ENCODE results near the gene POC1A.
"Not testable (repeated sequence)": the region's sequence is repeated elsewhere in the genome, so short reads cannot be mapped to it uniquely, and the experiment has no call there.

Gene POC1A

GRCh38 chr3:52182691-52183090, 28.5 kb upstream of the POC1A start:
- Histone ChIP-seq H3K36me3 (ENCODE audit: control insufficient read depth, insufficient read depth, low read length) (no peaks in the 10 kb centered on the region), H3K4me3 (ENCODE audit: low read depth, low read length) (no peak overlapping the region), H3K9me3 (ENCODE audit: control insufficient read depth, insufficient read depth, low read length) (no peaks in the 10 kb centered on the region), H3K9ac (ENCODE audit: low read depth, low read length) (no peak overlapping the region), H3K27me3 (ENCODE audit: control insufficient read depth, insufficient read depth, low read length) (no peaks in the 10 kb centered on the region), H3K4me1 (ENCODE audit: control insufficient read depth, insufficient read depth, low read length) (no peaks in the 10 kb centered on the region), H3K27ac (ENCODE audit: low read depth, low read length) (no peak overlapping the region)

GRCh38 chr3:52182196-52182595, 28.0 kb upstream of the POC1A start:
- no peak overlapping the region for H3K27ac ChIP-seq (ENCODE audit: low read depth, low read length)
- no peak overlapping the region for H3K4me3 ChIP-seq (ENCODE audit: low read depth, low read length)
- H3K9me3 ChIP-seq (ENCODE audit: control insufficient read depth, insufficient read depth, low read length) = no peaks in the 10 kb centered on the region
- H3K9ac ChIP-seq (ENCODE audit: low read depth, low read length) = no peak overlapping the region
- H3K36me3 ChIP-seq (ENCODE audit: control insufficient read depth, insufficient read depth, low read length) = no peaks in the 10 kb centered on the region
- no peaks in the 10 kb centered on the region for H3K4me1 ChIP-seq (ENCODE audit: control insufficient read depth, insufficient read depth, low read length)
- no peaks in the 10 kb centered on the region for H3K27me3 ChIP-seq (ENCODE audit: control insufficient read depth, insufficient read depth, low read length)

- H3K9ac ChIP-seq (ENCODE audit: low read depth, low read length) = no peak overlapping the region
- H3K27me3 ChIP-seq (ENCODE audit: control insufficient read depth, insufficient read depth, low read length) = no peaks in the 10 kb centered on the region
- H3K4me1 ChIP-seq (ENCODE audit: control insufficient read depth, insufficient read depth, low read length) = no peaks in the 10 kb centered on the region
- no peaks in the 10 kb centered on the region for H3K9me3 ChIP-seq (ENCODE audit: control insufficient read depth, insufficient read depth, low read length)
- H3K36me3 ChIP-seq (ENCODE audit: control insufficient read depth, insufficient read depth, low read length) = no peaks in the 10 kb centered on the region
- no peak overlapping the region for H3K4me3 ChIP-seq (ENCODE audit: low read depth, low read length)
- H3K27ac ChIP-seq (ENCODE audit: low read depth, low read length) = peak overlapping the region; percentile 20
Observed at GRCh38 chr3:52181543-52181942, 27.3 kb upstream of the POC1A start.

- no peak overlapping the region for H3K27ac ChIP-seq (ENCODE audit: low read depth, low read length)
- no peak overlapping the region for H3K9ac ChIP-seq (ENCODE audit: low read depth, low read length)
- no peaks in the 10 kb centered on the region for H3K36me3 ChIP-seq (ENCODE audit: control insufficient read depth, insufficient read depth, low read length)
- no peaks in the 10 kb centered on the region for H3K27me3 ChIP-seq (ENCODE audit: control insufficient read depth, insufficient read depth, low read length)
- no peaks in the 10 kb centered on the region for H3K9me3 ChIP-seq (ENCODE audit: control insufficient read depth, insufficient read depth, low read length)
- no peak overlapping the region for H3K4me3 ChIP-seq (ENCODE audit: low read depth, low read length)
- H3K4me1 ChIP-seq (ENCODE audit: control insufficient read depth, insufficient read depth, low read length) = no peaks in the 10 kb centered on the region
Observed at GRCh38 chr3:52178537-52178936, 24.3 kb upstream of the POC1A start.

GRCh38 chr3:52178126-52178525, 23.9 kb upstream of the POC1A start:
- not testable (repeated sequence) for H3K9ac ChIP-seq (ENCODE audit: low read depth, low read length); H3K9me3 ChIP-seq (ENCODE audit: control insufficient read depth, insufficient read depth, low read length); H3K36me3 ChIP-seq (ENCODE audit: control insufficient read depth, insufficient read depth, low read length); H3K4me3 ChIP-seq (ENCODE audit: low read depth, low read length); H3K27ac ChIP-seq (ENCODE audit: low read depth, low read length); H3K27me3 ChIP-seq (ENCODE audit: control insufficient read depth, insufficient read depth, low read length); H3K4me1 ChIP-seq (ENCODE audit: control insufficient read depth, insufficient read depth, low read length)

GRCh38 chr3:52177701-52178042, 23.4 kb upstream of the POC1A start:
- Histone ChIP-seq H3K36me3 (ENCODE audit: control insufficient read depth, insufficient read depth, low read length) (no peaks in the 10 kb centered on the region), H3K4me3 (ENCODE audit: low read depth, low read length) (no peak overlapping the region), H3K27ac (ENCODE audit: low read depth, low read length) (no peak overlapping the region), H3K9me3 (ENCODE audit: control insufficient read depth, insufficient read depth, low read length) (no peaks in the 10 kb centered on the region), H3K27me3 (ENCODE audit: control insufficient read depth, insufficient read depth, low read length) (no peaks in the 10 kb centered on the region), H3K4me1 (ENCODE audit: control insufficient read depth, insufficient read depth, low read length) (no peaks in the 10 kb centered on the region), H3K9ac (ENCODE audit: low read depth, low read length) (no peak overlapping the region)

- Histone ChIP-seq H3K27me3 (ENCODE audit: control insufficient read depth, insufficient read depth, low read length) (no peaks in the 10 kb centered on the region), H3K9me3 (ENCODE audit: control insufficient read depth, insufficient read depth, low read length) (no peaks in the 10 kb centered on the region), H3K9ac (ENCODE audit: low read depth, low read length) (no peak overlapping the region), H3K27ac (ENCODE audit: low read depth, low read length) (no peak overlapping the region), H3K36me3 (ENCODE audit: control insufficient read depth, insufficient read depth, low read length) (no peaks in the 10 kb centered on the region), H3K4me1 (ENCODE audit: control insufficient read depth, insufficient read depth, low read length) (no peaks in the 10 kb centered on the region), H3K4me3 (ENCODE audit: low read depth, low read length) (no peak overlapping the region)
Observed at GRCh38 chr3:52176951-52177700, 22.9 kb upstream of the POC1A start.

GRCh38 chr3:52176180-52176752, 22.0 kb upstream of the POC1A start:
- Histone ChIP-seq H3K9me3 (ENCODE audit: control insufficient read depth, insufficient read depth, low read length) (no peaks in the 10 kb centered on the region), H3K27ac (ENCODE audit: low read depth, low read length) (no peak overlapping the region), H3K36me3 (ENCODE audit: control insufficient read depth, insufficient read depth, low read length) (no peaks in the 10 kb centered on the region), H3K4me1 (ENCODE audit: control insufficient read depth, insufficient read depth, low read length) (no peaks in the 10 kb centered on the region), H3K4me3 (ENCODE audit: low read depth, low read length) (no peak overlapping the region), H3K9ac (ENCODE audit: low read depth, low read length) (no peak overlapping the region), H3K27me3 (ENCODE audit: control insufficient read depth, insufficient read depth, low read length) (no peaks in the 10 kb centered on the region)

- Histone ChIP-seq H3K27me3 (ENCODE audit: control insufficient read depth, insufficient read depth, low read length) (no peaks in the 10 kb centered on the region), H3K4me3 (ENCODE audit: low read depth, low read length) (no peak overlapping the region), H3K27ac (ENCODE audit: low read depth, low read length) (no peak overlapping the region), H3K9ac (ENCODE audit: low read depth, low read length) (no peak overlapping the region), H3K9me3 (ENCODE audit: control insufficient read depth, insufficient read depth, low read length) (no peaks in the 10 kb centered on the region), H3K36me3 (ENCODE audit: control insufficient read depth, insufficient read depth, low read length) (no peaks in the 10 kb centered on the region), H3K4me1 (ENCODE audit: control insufficient read depth, insufficient read depth, low read length) (no peaks in the 10 kb centered on the region)
Observed at GRCh38 chr3:52175416-52176179, 21.4 kb upstream of the POC1A start.

- H3K4me1 ChIP-seq (ENCODE audit: control insufficient read depth, insufficient read depth, low read length) = no peaks in the 10 kb centered on the region
- H3K36me3 ChIP-seq (ENCODE audit: control insufficient read depth, insufficient read depth, low read length) = no peaks in the 10 kb centered on the region
- no peak overlapping the region for H3K9ac ChIP-seq (ENCODE audit: low read depth, low read length)
- H3K9me3 ChIP-seq (ENCODE audit: control insufficient read depth, insufficient read depth, low read length) = no peaks in the 10 kb centered on the region
- no peaks in the 10 kb centered on the region for H3K27me3 ChIP-seq (ENCODE audit: control insufficient read depth, insufficient read depth, low read length)
- no peak overlapping the region for H3K27ac ChIP-seq (ENCODE audit: low read depth, low read length)
- no peak overlapping the region for H3K4me3 ChIP-seq (ENCODE audit: low read depth, low read length)
Observed at GRCh38 chr3:52174896-52175295, 20.7 kb upstream of the POC1A start.

GRCh38 chr3:52173101-52173500, 18.9 kb upstream of the POC1A start:
- Histone ChIP-seq H3K9ac (ENCODE audit: low read depth, low read length) (no peak overlapping the region), H3K4me3 (ENCODE audit: low read depth, low read length) (no peak overlapping the region), H3K4me1 (ENCODE audit: control insufficient read depth, insufficient read depth, low read length) (no peaks in the 10 kb centered on the region), H3K36me3 (ENCODE audit: control insufficient read depth, insufficient read depth, low read length) (no peaks in the 10 kb centered on the region), H3K27ac (ENCODE audit: low read depth, low read length) (no peak overlapping the region), H3K27me3 (ENCODE audit: control insufficient read depth, insufficient read depth, low read length) (no peaks in the 10 kb centered on the region), H3K9me3 (ENCODE audit: control insufficient read depth, insufficient read depth, low read length) (no peaks in the 10 kb centered on the region)
